ENCODE measurements around the gene JCHAIN.

- TF ChIP-seq ZNF324 (CRISPR knock-in tag; IDR thresholded peaks at IDR 0.05) (no peak), ETV1 (tag; conservative IDR thresholded peaks at IDR 0.05; ENCODE audit: low read depth) (no peak), FOXK2 (conservative IDR thresholded peaks at IDR 0.05 in 1 of 2, IDR thresholded peaks at IDR 0.05 in 1 of 2; ENCODE audit: low read depth in 2 of 2) (no peak), ZFP30 (CRISPR knock-in tag; IDR thresholded peaks at IDR 0.05; ENCODE audit: borderline replicate concordance) (no peak)
These were observed 59.8 kb downstream of the JCHAIN start for GRCh38 chr4:70606459-70606858.
